ENCODE data around the gene XXYLT1.

XXYLT1 gene

GRCh38 chr3:195270817-195271409 lies at the start of gene XXYLT1:
XXYLT1 (minus strand) TSS chr3:195271159; CDS start chr3:195271058, 101 bp downstream.
- TF ChIP-seq CTCF (IDR thresholded peaks at IDR 0.05; ENCODE audit: low read depth, low read length): peak; percentile 44
- DNase-seq: peak; percentile 78
- H3K27me3 ChIP-seq (ENCODE audit: insufficient read depth, low read depth, severe bottlenecking): no peaks in the 10 kb centered on the region
- H3K36me3 ChIP-seq: no peaks in the 10 kb centered on the region
- H3K9me3 ChIP-seq (ENCODE audit: severe bottlenecking): no peaks in the 10 kb centered on the region
- peak within 1 kb of the TSS; percentile 90 for H3K27ac ChIP-seq
- H3K4me3 ChIP-seq (ENCODE audit: low read depth, low read length): peak within 1 kb of the TSS; percentile 70

- H3K27ac ChIP-seq: no peak overlapping the region
- no peak for TF ChIP-seq CTCF (IDR thresholded peaks at IDR 0.05; ENCODE audit: low read depth, low read length)
- DNase-seq: no peak
- no peaks in the 10 kb centered on the region for H3K9me3 ChIP-seq (ENCODE audit: severe bottlenecking)
- H3K36me3 ChIP-seq: no peaks in the 10 kb centered on the region
- H3K27me3 ChIP-seq (ENCODE audit: insufficient read depth, low read depth, severe bottlenecking): no peaks in the 10 kb centered on the region
- H3K4me3 ChIP-seq (ENCODE audit: low read depth, low read length): no peak overlapping the region
Measured at GRCh38 chr3:195319060-195319459, 48.1 kb upstream of the XXYLT1 start.

GRCh38 chr3:195312714-195313113 lies 41.8 kb upstream of the XXYLT1 start:
- Histone ChIP-seq H3K9me3 (ENCODE audit: severe bottlenecking) (no peaks in the 10 kb centered on the region), H3K4me3 (ENCODE audit: low read depth, low read length) (no peak overlapping the region), H3K36me3 (no peaks in the 10 kb centered on the region)

GRCh38 chr3:195307711-195308110 lies 36.8 kb upstream of the XXYLT1 start:
- Histone ChIP-seq H3K36me3 (no peaks in the 10 kb centered on the region), H3K4me3 (ENCODE audit: low read depth, low read length) (no peak overlapping the region), H3K27ac (no peak overlapping the region), H3K9me3 (ENCODE audit: severe bottlenecking) (no peaks in the 10 kb centered on the region), H3K27me3 (ENCODE audit: insufficient read depth, low read depth, severe bottlenecking) (no peaks in the 10 kb centered on the region)
- DNase-seq: no peak
- TF ChIP-seq CTCF (IDR thresholded peaks at IDR 0.05; ENCODE audit: low read depth, low read length): no peak

More at GRCh38 chr3:195312714-195313113, 41.8 kb upstream of the XXYLT1 start:
- no peak for DNase-seq
- no peaks in the 10 kb centered on the region for H3K27me3 ChIP-seq (ENCODE audit: insufficient read depth, low read depth, severe bottlenecking)
- TF ChIP-seq CTCF (IDR thresholded peaks at IDR 0.05; ENCODE audit: low read depth, low read length): no peak
- H3K27ac ChIP-seq: no peak overlapping the region

- no peaks in the 10 kb centered on the region for H3K27me3 ChIP-seq (ENCODE audit: insufficient read depth, low read depth, severe bottlenecking)
- H3K4me3 ChIP-seq (ENCODE audit: low read depth, low read length): no peak overlapping the region
Measured at GRCh38 chr3:195306369-195306768, 35.4 kb upstream of the XXYLT1 start.

More at GRCh38 chr3:195306369-195306768, 35.4 kb upstream of the XXYLT1 start:
- no peak for DNase-seq
- Histone ChIP-seq H3K9me3 (ENCODE audit: severe bottlenecking) (no peaks in the 10 kb centered on the region), H3K27ac (no peak overlapping the region), H3K36me3 (no peaks in the 10 kb centered on the region)
- no peak for TF ChIP-seq CTCF (IDR thresholded peaks at IDR 0.05; ENCODE audit: low read depth, low read length)
